RWPE1 (cell line): ENCODE measurements around the gene RUNX2.

Experiments used
- CTCF ChIA-PET: fragments of 350-600 bp; sonication (Branson Sonifier 250); formaldehyde crosslinking; extraction: SDS; loops from one replicate; lab custom pipeline; 2021; lab: Yijun Ruan, JAX
- POLR2A ChIA-PET: fragments of 400-600 bp; formaldehyde crosslinking; extraction: SDS; loops from one replicate; lab custom pipeline; 2020; ENCODE audit warnings: antibody characterized with exemption; ENCODE audit not compliant: low non-redundant PET; lab: Yijun Ruan, JAX
- DNase-seq: peaks from one replicate; pipeline ENCODE4 v3.0.0; 2012; ENCODE audit warnings: low spot score
- H3K27ac ChIP-seq: fragments of 450-650 bp; 2 replicates; pipeline ENCODE4 v1.5.1; 2017
- TF ChIP-seq, protein P1 (sequence below): fragments of 450-650 bp; conservative IDR thresholded peaks from 2 replicates; pipeline ENCODE4 v1.5.1; 2017; ENCODE audit warnings: low read depth, mild to moderate bottlenecking

The RUNX2 gene

DNA sequence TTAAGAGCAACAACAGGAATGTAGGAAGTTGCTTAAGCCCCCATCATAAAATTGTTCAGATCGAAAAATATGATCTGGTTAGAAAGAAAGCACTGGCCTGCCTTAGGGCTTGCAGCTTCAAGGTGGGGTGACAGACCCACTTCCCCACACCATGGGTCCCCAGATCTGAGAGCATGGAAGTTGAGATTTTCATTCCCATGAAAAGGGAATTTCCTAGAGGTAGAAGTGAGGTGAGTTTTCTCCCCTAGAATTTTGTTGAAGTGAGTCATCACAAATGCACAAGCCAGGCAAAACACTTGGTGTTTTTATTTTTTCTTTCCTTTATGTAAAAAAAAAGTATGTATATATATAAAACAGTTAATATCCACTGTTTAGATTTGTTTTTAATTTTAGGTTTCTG, 263.2 kb downstream of the RUNX2 start:
- peak overlapping the region; percentile 70; the same call in 1 of the 2 replicates for H3K27ac ChIP-seq
- ChIA-PET CTCF (interaction anchor here (0.8 kb wide), 1 partner anchor 1357 kb away, joined by 11 read pairs; no protein-coding TSS in a partner anchor), POLR2A (no interaction called here)
- no peak for DNase-seq
- TF ChIP-seq, protein P1, sequence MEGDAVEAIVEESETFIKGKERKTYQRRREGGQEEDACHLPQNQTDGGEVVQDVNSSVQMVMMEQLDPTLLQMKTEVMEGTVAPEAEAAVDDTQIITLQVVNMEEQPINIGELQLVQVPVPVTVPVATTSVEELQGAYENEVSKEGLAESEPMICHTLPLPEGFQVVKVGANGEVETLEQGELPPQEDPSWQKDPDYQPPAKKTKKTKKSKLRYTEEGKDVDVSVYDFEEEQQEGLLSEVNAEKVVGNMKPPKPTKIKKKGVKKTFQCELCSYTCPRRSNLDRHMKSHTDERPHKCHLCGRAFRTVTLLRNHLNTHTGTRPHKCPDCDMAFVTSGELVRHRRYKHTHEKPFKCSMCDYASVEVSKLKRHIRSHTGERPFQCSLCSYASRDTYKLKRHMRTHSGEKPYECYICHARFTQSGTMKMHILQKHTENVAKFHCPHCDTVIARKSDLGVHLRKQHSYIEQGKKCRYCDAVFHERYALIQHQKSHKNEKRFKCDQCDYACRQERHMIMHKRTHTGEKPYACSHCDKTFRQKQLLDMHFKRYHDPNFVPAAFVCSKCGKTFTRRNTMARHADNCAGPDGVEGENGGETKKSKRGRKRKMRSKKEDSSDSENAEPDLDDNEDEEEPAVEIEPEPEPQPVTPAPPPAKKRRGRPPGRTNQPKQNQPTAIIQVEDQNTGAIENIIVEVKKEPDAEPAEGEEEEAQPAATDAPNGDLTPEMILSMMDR: no peak

GRCh38 chr6:45591890-45592289, 263.8 kb downstream of the RUNX2 start:
- H3K27ac ChIP-seq: no peak overlapping the region
- no peak for DNase-seq
- POLR2A ChIA-PET: no interaction called here
- CTCF ChIA-PET: interaction anchor here (0.8 kb wide), 1 partner anchor 1357 kb away, joined by 11 read pairs; no protein-coding TSS in a partner anchor
- TF ChIP-seq, protein P1: no peak

GRCh38 chr6:45592991-45593390, 264.9 kb downstream of the RUNX2 start:
- POLR2A ChIA-PET: no interaction called here
- no peak for DNase-seq
- H3K27ac ChIP-seq: no peak overlapping the region
- CTCF ChIA-PET: no interaction called here
- TF ChIP-seq, protein P1: no peak

DNA sequence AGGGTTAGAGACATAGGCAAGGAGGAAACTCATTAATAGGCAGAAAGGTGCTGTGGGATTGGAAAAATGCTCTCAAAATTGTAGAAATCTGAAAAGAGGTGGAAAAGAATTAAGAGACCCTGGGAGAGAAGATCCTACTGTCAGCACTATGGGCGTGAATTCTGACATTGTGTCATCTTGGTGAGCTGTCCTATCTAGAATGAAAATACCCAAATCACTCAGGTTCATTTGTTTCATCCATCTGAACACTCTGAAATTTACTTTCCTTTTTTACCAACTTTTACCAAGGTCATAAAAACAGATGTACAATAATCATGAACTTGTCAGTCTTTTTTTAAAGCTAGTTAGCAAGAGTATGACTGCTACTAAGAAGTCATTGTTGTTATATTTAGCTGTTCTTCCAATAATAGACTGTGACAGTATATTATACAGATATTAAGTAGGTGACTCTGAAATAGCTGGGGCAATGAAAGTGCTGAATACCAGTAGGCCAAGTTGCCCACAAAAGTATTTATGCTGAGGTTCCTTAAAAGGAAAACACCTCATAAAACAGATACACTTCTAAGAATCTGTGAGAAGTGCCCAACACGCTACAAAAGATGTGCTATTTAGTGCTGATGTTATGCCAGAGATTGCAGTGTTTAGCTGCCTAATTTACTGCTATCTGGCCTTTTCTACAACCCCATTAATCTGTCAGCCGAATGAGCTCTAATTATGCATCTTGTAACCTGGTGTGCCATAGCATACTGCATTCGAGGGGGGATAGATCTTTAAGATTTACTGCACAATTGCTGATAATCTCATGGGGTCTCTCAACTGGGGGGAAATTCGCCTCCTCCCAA, 267.1 kb downstream of the RUNX2 start:
- H3K27ac ChIP-seq: no peak overlapping the region
- DNase-seq: no peak
- ChIA-PET CTCF (interaction anchor here (0.6 kb wide), 1 partner anchor 34 kb away, joined by 7 read pairs; no protein-coding TSS in a partner anchor), POLR2A (no interaction called here)
- TF ChIP-seq, protein P1: no peak

DNA sequence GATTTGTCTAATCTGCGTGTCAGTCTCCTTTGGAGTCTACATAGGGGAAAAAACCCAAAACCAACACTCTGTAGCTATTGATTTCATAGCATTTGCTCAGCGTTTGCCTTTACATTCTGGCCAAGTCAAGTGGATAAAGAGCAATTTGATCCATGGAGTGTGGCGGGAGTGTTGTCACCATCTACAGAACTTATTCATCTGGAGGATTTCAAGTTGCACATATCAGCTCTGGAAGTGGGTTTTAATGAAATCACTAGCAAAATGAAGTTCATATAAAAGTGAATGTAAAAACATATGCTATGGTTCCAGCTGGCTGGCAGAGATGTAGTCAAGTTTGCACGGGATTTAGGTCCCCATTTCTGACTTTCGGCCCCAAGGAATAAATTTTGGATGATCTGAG, 269.3 kb downstream of the RUNX2 start:
- DNase-seq: no peak
- ChIA-PET POLR2A (no interaction called here), CTCF (no interaction called here)
- TF ChIP-seq, protein P1: no peak
- H3K27ac ChIP-seq: no peak overlapping the region

- no peak for DNase-seq
- no peak overlapping the region for H3K27ac ChIP-seq
- POLR2A ChIA-PET: no interaction called here
- TF ChIP-seq, protein P1: no peak
- CTCF ChIA-PET: no interaction called here
These were observed 270.9 kb downstream of the RUNX2 start for GRCh38 chr6:45599053-45599452.
